Suprapubic skin (tissue), 4 donors: ENCODE results near the gene LDLRAD4. TPM values are rescaled to one million over a fixed set of nuclear protein-coding genes. Genes with fewer than 3 reads are reported as not detected.

Experiments
- DNase-seq, 2 donors: peaks; one replicate each; pipeline ENCODE4 v3.0.0-alpha.2; 2019; ENCODE audit warnings: low spot score in 2 of 2
- H3K27ac ChIP-seq: fragments of 200-600 bp; sonication (generic); one replicate; pipeline ENCODE4 v1.5.1; 2019
- H3K27me3 ChIP-seq: fragments of 200-600 bp; sonication (generic); one replicate; pipeline ENCODE4 v1.5.1; 2019
- H3K36me3 ChIP-seq: fragments of 200-600 bp; sonication (generic); one replicate; pipeline ENCODE4 v1.5.1; 2019
- H3K4me1 ChIP-seq: fragments of 200-600 bp; sonication (generic); one replicate; pipeline ENCODE4 v1.5.1; 2019
- H3K4me3 ChIP-seq: fragments of 200-600 bp; sonication (generic); one replicate; pipeline ENCODE4 v1.5.1; 2019; ENCODE audit warnings: mild to moderate bottlenecking
- H3K9me3 ChIP-seq: fragments of 200-600 bp; sonication (generic); one replicate; pipeline ENCODE4 v1.5.1; 2019
- EP300 ChIP-seq: sonication (generic); formaldehyde crosslinking; IDR thresholded peaks from one replicate; pipeline ENCODE4 v1.6.1; 2017; ENCODE audit warnings: antibody characterized with exemption
- POLR2A ChIP-seq, 2 donors: fragments of 450-650 bp; IDR thresholded peaks; one replicate each; pipeline ENCODE4 v1.6.1; 2017; ENCODE audit warnings: antibody characterized with exemption in 2 of 2, mild to moderate bottlenecking in 2 of 2, moderate library complexity in 2 of 2
- POLR2AphosphoS5 ChIP-seq, 3 donors: sonication (generic); formaldehyde crosslinking; IDR thresholded peaks; one replicate each; pipeline ENCODE4 v1.6.1; 2017; ENCODE audit warnings: antibody characterized with exemption in 3 of 3
- WGBS: methylation state at CpG from one replicate; pipeline ENCODE4 v1.1.5; 2018; 5-methylcytosine and 5-hydroxymethylcytosine counted together
- total RNA-seq, 4 donors: library from RNA; depleted of rRNA; stranded (reverse); fragments of >200 nt; gene quantifications; one replicate each; pipeline ENCODE4 v1.1.0, GENCODE V29; 2016
- TF ChIP-seq, protein P1 (sequence below), 2 donors: fragments of 200-600 bp in 1 of 2; fragments of 450-650 bp in 1 of 2; sonication (generic) in 1 of 2; IDR thresholded peaks; one replicate each; pipeline ENCODE4 v1.5.1; 2016 to 2019; ENCODE audit warnings: antibody characterized with exemption in 2 of 2, mild to moderate bottlenecking in 1 of 2, moderate library complexity in 1 of 2

The LDLRAD4 gene
- total RNA-seq, 4 donors from 2014 or later, result 10.1 to 31.6 (median 15.1) TPM

DNA sequence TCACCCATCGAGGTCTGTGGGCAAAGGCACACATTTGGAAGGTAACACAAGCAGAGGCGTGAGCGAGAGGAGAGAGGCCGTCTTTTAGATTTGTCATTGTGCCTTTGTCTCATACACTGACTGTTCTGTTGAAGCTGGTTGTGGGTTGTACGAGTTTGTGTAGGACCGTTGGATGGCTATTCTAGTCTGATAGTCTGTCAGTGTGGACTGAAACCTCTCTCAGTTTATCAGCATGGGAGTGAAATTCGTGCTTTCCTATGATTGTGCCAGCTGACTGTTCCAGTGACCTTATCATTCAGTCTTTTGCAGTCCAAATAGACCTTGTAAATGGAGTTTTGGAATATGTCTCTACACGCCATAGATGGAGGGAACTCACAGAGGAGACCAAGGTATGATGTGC, 143.5 kb downstream of the LDLRAD4 start:
- Histone ChIP-seq H3K27ac (no peak overlapping the region), H3K27me3 (no peaks in the 10 kb centered on the region), H3K36me3 (no peaks in the 10 kb centered on the region), H3K9me3 (no peaks in the 10 kb centered on the region), H3K4me3 (no peak overlapping the region), H3K4me1 (no peaks in the 10 kb centered on the region)
- TF ChIP-seq EP300 (no peak), POLR2AphosphoS5 (IDR thresholded peaks at IDR 0.05) (no peak), POLR2A (IDR thresholded peaks at IDR 0.05) (no peak)
- TF ChIP-seq, protein P1, sequence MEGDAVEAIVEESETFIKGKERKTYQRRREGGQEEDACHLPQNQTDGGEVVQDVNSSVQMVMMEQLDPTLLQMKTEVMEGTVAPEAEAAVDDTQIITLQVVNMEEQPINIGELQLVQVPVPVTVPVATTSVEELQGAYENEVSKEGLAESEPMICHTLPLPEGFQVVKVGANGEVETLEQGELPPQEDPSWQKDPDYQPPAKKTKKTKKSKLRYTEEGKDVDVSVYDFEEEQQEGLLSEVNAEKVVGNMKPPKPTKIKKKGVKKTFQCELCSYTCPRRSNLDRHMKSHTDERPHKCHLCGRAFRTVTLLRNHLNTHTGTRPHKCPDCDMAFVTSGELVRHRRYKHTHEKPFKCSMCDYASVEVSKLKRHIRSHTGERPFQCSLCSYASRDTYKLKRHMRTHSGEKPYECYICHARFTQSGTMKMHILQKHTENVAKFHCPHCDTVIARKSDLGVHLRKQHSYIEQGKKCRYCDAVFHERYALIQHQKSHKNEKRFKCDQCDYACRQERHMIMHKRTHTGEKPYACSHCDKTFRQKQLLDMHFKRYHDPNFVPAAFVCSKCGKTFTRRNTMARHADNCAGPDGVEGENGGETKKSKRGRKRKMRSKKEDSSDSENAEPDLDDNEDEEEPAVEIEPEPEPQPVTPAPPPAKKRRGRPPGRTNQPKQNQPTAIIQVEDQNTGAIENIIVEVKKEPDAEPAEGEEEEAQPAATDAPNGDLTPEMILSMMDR (IDR thresholded peaks at IDR 0.05), result no peak
- DNase-seq, result no peak
- WGBS, result 86% methylated on average over 8 of the region's 8 CpGs

DNA sequence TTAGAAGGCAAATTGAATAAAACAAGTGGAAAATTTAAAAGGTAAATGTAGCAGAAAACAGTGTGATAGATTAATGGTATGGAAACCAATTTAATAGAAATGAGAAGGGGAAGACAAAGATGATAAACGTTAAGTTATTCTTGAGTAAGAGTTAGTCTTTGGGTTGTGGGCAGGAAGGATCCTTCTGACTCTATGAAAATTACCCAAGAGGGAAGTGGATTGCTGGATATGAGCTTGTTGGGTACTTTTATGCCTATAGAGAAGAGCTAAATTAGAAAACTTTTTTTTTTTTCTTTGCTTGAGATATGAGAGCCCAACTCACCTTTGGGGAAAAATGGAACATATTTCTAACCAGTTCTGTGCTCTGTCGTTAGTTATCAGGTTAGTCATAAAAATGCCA, 144.0 kb downstream of the LDLRAD4 start:
- Histone ChIP-seq H3K27me3 (no peaks in the 10 kb centered on the region), H3K4me1 (no peaks in the 10 kb centered on the region), H3K36me3 (no peaks in the 10 kb centered on the region), H3K9me3 (no peaks in the 10 kb centered on the region), H3K4me3 (no peak overlapping the region), H3K27ac (no peak overlapping the region)
- WGBS, result 79% methylated on average over 2 of the region's 2 CpGs
- TF ChIP-seq, protein P1 (IDR thresholded peaks at IDR 0.05), result no peak
- TF ChIP-seq POLR2AphosphoS5 (IDR thresholded peaks at IDR 0.05) (no peak), POLR2A (IDR thresholded peaks at IDR 0.05) (no peak), EP300 (no peak)
- DNase-seq, result no peak

DNA sequence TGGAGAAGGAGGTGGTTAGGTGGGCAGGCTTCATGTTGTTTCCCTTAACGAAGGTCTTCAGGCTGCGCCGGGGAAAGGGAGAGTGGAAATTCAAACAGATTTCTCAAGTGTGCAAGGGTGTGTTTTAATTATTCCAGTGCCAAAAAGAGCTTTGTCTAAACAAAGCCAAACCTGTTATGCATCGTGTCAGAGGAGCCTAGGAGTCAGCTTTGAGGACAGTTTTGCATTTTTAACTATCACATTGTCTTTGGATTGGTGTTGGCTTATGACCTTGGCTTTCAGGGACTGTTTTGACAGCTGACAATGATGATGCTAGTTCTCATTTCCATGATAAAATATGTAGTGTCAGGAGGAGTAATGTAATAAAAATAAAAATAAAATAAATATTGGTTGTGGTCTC, 144.8 kb downstream of the LDLRAD4 start:
- Histone ChIP-seq H3K9me3 (no peaks in the 10 kb centered on the region), H3K27ac (no peak overlapping the region), H3K4me3 (no peak overlapping the region), H3K27me3 (no peaks in the 10 kb centered on the region), H3K36me3 (no peaks in the 10 kb centered on the region), H3K4me1 (no peaks in the 10 kb centered on the region)
- 39% methylated on average over 4 of the region's 4 CpGs for WGBS
- no peak for DNase-seq
- TF ChIP-seq POLR2A (IDR thresholded peaks at IDR 0.05) (no peak), EP300 (no peak), POLR2AphosphoS5 (IDR thresholded peaks at IDR 0.05) (no peak)
- TF ChIP-seq, protein P1 (IDR thresholded peaks at IDR 0.05), result no peak

DNA sequence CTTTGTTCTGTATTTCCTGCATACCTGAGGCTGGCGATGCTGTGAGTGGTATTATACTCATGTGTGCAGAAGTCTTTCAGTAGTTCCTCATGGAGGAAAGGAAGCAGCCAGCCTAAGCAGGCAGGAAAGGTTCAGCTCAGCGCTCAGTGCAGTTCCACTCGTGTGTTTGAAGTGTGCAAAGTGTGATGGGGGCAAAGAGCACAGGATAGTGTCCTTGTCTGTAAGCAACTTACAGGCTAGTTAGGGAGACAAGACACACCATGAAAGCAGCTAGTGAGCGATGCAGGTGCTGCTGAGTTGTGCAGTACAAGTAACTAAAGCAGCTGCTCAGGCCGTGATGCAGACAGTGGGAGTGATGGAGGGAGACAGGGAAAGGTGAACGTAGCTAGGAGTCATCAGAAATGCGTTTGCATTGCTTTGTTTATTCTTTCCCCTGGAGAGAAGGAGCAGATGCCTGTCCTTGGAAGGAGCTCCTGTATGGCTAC, 146.2 kb downstream of the LDLRAD4 start:
- no peaks in the 10 kb centered on the region for H3K36me3 ChIP-seq
- H3K9me3 ChIP-seq, result no peaks in the 10 kb centered on the region
- H3K4me1 ChIP-seq, result peaks cover 3% of the 10 kb centered on the region
- no peak for DNase-seq
- no peaks in the 10 kb centered on the region for H3K27me3 ChIP-seq
- 81% methylated on average over 7 of the region's 7 CpGs for WGBS
- TF ChIP-seq EP300, result no peak
- TF ChIP-seq, protein P1 (IDR thresholded peaks at IDR 0.05), result no peak
- no peak for TF ChIP-seq POLR2AphosphoS5 (IDR thresholded peaks at IDR 0.05)
- no peak for TF ChIP-seq POLR2A (IDR thresholded peaks at IDR 0.05)
- H3K4me3 ChIP-seq, result no peak overlapping the region
- H3K27ac ChIP-seq, result no peak overlapping the region

DNA sequence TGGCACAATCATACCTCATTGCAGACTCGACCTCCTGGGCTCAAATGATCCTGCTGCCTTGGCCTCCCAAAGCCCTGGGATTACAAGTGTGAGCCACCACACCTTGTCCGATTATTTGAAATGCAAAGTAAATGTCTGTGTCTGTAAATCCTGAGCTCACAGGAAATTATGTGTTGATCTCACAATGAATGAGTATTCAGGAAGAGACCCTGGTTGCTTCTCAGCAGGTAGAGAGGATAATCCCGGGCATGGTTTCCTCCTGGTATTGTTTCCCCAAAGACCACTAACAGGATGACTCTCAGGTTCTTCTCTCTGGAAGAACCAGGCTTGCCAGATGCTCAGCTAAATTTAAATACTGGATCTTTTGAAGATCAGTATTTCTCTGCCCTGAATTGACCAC, 147.6 kb downstream of the LDLRAD4 start:
- H3K4me3 ChIP-seq, result no peak overlapping the region
- no peak for DNase-seq
- no peaks in the 10 kb centered on the region for H3K27me3 ChIP-seq
- peaks cover 3% of the 10 kb centered on the region for H3K4me1 ChIP-seq
- 69% methylated on average over 3 of the region's 3 CpGs for WGBS
- no peaks in the 10 kb centered on the region for H3K36me3 ChIP-seq
- no peak overlapping the region for H3K27ac ChIP-seq
- TF ChIP-seq, protein P1 (IDR thresholded peaks at IDR 0.05), result no peak
- no peak for TF ChIP-seq POLR2AphosphoS5 (IDR thresholded peaks at IDR 0.05)
- H3K9me3 ChIP-seq, result no peaks in the 10 kb centered on the region
